Measurements from ENCODE around the gene TNFRSF11A. TPM values are rescaled to one million over a fixed set of nuclear protein-coding genes. Genes with fewer than 3 reads are reported as not detected.

The TNFRSF11A gene
- polyA plus RNA-seq = under 1 TPM; 0.34 to 1.00 (median 0.60) TPM

DNA sequence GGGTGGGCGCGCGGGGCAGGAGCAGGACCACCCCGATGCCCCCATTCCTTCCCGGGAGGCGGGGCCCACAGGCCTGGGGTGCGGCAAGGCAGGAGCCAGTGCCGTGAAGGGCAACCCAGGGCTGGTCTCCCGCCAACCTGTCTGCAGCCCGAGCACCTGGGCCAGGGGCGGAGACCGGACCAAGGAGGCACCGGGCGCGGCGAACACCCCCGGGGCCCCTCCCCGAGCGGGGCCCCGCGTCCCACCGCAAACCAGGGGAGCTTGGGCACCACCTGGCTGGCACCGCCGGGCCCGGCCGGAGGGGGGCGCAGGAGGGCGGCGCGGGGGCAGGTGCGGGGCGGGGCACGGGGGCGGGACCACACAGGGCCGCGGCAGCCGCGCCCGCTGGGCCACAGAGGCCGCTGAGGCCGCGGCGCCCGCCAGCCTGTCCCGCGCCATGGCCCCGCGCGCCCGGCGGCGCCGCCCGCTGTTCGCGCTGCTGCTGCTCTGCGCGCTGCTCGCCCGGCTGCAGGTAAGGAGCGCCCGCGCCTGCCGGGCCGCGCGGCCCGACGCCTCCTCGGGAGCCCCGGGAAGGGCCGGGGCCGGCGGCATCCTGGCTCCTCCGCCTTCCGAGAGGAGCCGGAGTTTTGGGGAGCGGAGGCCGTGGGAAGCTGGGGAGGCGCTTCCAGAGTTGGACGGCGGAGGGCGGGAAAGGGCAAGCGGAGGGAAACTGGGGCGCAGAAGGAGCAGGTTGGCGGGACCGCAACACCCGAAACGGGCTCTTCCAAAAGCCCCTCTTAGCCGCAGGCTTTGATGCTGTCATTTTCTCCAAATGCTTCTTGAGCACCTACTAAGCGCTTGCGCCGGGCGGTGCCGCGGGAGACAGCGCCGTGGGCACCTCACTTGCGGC, at the start of gene TNFRSF11A:
Gene TNFRSF11A, plus strand, starts transcription at position 394 of the 889 bp plus-strand sequence. Its CDS starts 43 bp downstream, at position 437.
- no peak within 1 kb of the TSS for H3K27ac ChIP-seq (ENCODE audit: low read depth, low read length)
- WGBS, 3 donors = 0 to 3% (median 2%) methylated on average over 67 to 97 of the region's 99 CpGs

DNA sequence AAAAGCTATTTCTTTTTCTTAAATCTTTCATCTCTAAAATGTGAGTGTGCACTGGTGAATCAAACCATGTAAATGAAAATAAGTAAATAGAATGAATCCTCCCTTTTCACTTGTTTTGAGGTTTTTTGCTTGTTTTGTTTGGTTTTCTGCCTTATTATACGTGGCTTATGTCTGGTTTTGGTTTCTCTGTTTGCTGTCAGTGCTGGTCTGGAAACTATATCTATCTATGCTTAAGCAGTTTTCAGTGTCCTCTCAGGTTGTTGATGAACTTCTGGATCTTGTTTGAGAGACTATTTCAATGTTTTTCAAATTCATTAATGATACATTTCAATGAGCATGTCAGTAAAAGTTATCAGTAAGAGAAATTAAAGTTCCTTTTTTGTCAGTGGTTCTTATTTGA, 48.1 kb upstream of the TNFRSF11A start:
- WGBS, 3 donors = 89 to 97% (median 95%) methylated on average over 1 of the region's 1 CpG
- no peak overlapping the region for H3K27ac ChIP-seq (ENCODE audit: low read depth, low read length)

GRCh38 chr18:62279561-62279960, 45.5 kb upstream of the TNFRSF11A start:
- H3K27ac ChIP-seq (ENCODE audit: low read depth, low read length) = no peak overlapping the region

GRCh38 chr18:62280058-62280457, 45.1 kb upstream of the TNFRSF11A start:
- WGBS, 3 donors = 88 to 99% (median 98%) methylated on average over 6 of the region's 6 CpGs
- no peak overlapping the region for H3K27ac ChIP-seq (ENCODE audit: low read depth, low read length)

More at GRCh38 chr18:62279561-62279960, 45.5 kb upstream of the TNFRSF11A start:
- 64 to 94% (median 86%) methylated on average over 5 of the region's 5 CpGs for WGBS, 3 donors

- WGBS, 3 donors = 71 to 96% (median 71%) methylated on average over 1 of the region's 1 CpG
Measured at GRCh38 chr18:62280786-62281185, 44.3 kb upstream of the TNFRSF11A start.

GRCh38 chr18:62281684-62282083, 43.4 kb upstream of the TNFRSF11A start:
- WGBS, 3 donors = 58 to 83% (median 72%) methylated on average over 1 of the region's 1 CpG
- no peak overlapping the region for H3K27ac ChIP-seq (ENCODE audit: low read depth, low read length)

More at GRCh38 chr18:62280786-62281185, 44.3 kb upstream of the TNFRSF11A start:
- no peak overlapping the region for H3K27ac ChIP-seq (ENCODE audit: low read depth, low read length)

- 61 to 93% (median 63%) methylated on average over 2 of the region's 2 CpGs for WGBS, 3 donors
- no peak overlapping the region for H3K27ac ChIP-seq (ENCODE audit: low read depth, low read length)
Measured at GRCh38 chr18:62282188-62282629, 42.9 kb upstream of the TNFRSF11A start.

GRCh38 chr18:62284637-62285036, 40.5 kb upstream of the TNFRSF11A start:
- no peak overlapping the region for H3K27ac ChIP-seq (ENCODE audit: low read depth, low read length)
- WGBS, 3 donors = 86 to 93% (median 92%) methylated on average over 3 of the region's 3 CpGs

DNA sequence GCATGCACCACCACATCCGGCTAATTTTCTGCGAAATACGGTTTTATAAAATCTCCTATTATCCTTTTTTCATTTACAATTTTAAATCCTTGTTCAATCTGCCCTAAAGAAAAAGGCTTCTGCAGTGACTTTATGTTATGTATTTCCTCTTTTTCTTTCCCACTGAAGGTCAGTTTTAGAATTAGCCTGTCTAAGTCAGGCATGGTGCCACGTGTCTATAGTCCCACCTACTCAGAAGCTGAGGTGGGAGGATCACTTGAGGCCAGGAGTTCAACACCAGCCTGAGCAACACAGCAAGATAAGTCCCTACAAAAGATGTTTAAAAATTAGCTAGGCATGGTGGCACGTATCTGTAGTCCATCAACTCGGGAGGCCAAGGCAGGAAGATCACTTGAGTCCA, 39.8 kb upstream of the TNFRSF11A start:
- no peak overlapping the region for H3K27ac ChIP-seq (ENCODE audit: low read depth, low read length)
- 93 to 94% (median 94%) methylated on average over 6 of the region's 6 CpGs for WGBS, 3 donors

GRCh38 chr18:62287781-62288664, 37.1 kb upstream of the TNFRSF11A start:
- H3K27ac ChIP-seq (ENCODE audit: low read depth, low read length) = no peak overlapping the region
- 60 to 67% (median 65%) methylated on average over 2 of the region's 2 CpGs for WGBS, 3 donors

DNA sequence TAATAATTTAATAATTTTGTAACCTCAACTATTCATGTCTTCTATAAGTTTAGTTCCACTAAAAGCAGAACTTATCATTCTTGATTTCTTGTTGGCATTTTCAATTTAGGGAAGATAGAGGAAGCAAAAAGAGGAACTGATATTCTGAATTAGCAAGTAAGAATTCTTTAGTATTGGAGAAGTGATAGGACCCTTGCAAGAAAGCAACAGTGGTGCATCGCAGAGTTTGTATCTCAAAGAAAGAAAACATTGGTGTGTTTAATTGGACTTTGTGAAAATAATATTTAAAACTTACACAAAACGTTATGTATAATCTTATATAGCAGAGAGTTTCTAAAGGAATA, 36.5 kb upstream of the TNFRSF11A start:
- WGBS, 3 donors = 58 to 89% (median 71%) methylated on average over 2 of the region's 2 CpGs
- H3K27ac ChIP-seq (ENCODE audit: low read depth, low read length) = no peak overlapping the region

DNA sequence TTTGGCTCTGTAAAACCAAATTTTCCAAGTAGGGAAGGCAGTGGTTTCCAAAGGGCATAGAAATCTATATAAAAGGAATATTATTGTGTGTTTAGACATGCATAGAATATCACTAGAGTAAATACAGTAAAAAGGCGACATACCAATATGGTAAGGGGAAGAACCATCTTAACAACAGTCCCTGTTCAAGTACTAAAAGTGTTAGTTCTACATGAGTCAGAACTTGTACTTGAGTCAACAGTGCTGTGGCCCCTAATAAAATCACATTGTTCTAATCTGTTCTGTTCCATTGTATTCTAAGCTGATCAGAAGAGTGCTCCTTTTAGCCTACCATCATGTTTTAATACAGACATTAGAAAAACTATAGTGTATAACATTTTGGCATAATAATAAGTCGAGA, 36.1 kb upstream of the TNFRSF11A start:
- H3K27ac ChIP-seq (ENCODE audit: low read depth, low read length) = no peak overlapping the region
- WGBS, 3 donors = 91 to 94% (median 93%) methylated on average over 2 of the region's 2 CpGs

GRCh38 chr18:62294073-62294472, 31.0 kb upstream of the TNFRSF11A start:
- H3K27ac ChIP-seq (ENCODE audit: low read depth, low read length) = no peak overlapping the region

GRCh38 chr18:62300359-62300963, 24.6 kb upstream of the TNFRSF11A start:
- 88 to 93% (median 90%) methylated on average over 3 of the region's 3 CpGs for WGBS, 3 donors
- no peak overlapping the region for H3K27ac ChIP-seq (ENCODE audit: low read depth, low read length)

GRCh38 chr18:62301322-62301721, 23.8 kb upstream of the TNFRSF11A start:
- 97 to 100% (median 99%) methylated on average over 1 of the region's 1 CpG for WGBS, 3 donors

GRCh38 chr18:62312851-62313250, 12.3 kb upstream of the TNFRSF11A start:
- 93 to 100% (median 100%) methylated on average over 1 of the region's 1 CpG for WGBS, 3 donors
- H3K27ac ChIP-seq (ENCODE audit: low read depth, low read length) = no peak overlapping the region

More at GRCh38 chr18:62301322-62301721, 23.8 kb upstream of the TNFRSF11A start:
- no peak overlapping the region for H3K27ac ChIP-seq (ENCODE audit: low read depth, low read length)

- H3K27ac ChIP-seq (ENCODE audit: low read depth, low read length) = no peak overlapping the region
- 61 to 85% (median 79%) methylated on average over 4 of the region's 4 CpGs for WGBS, 3 donors
Measured at GRCh38 chr18:62318228-62319180, 6.6 kb upstream of the TNFRSF11A start.

DNA sequence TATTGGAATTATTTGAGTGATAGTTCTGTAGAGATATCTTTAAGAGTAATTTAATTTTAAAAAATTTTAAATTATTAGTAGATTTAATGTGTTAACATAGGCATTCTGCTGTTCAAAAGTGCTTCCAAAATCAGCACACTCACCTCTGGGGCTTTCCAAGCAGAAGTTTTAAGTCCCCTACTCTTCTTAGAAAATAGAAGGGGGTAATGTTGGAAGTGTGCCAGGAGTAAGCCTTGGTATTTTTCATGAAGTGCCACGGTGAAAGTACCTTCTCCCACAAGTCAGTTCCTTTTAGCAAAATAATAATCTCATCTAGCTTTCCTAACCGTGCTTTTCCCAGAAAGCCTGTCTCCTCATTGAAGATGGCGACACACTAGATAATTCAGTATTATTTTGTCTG, 3.9 kb upstream of the TNFRSF11A start:
- WGBS, 3 donors = 41 to 54% (median 50%) methylated on average over 3 of the region's 3 CpGs
- H3K27ac ChIP-seq (ENCODE audit: low read depth, low read length) = no peak overlapping the region
